ENCODE results near the gene SP6.

The SP6 gene

DNA sequence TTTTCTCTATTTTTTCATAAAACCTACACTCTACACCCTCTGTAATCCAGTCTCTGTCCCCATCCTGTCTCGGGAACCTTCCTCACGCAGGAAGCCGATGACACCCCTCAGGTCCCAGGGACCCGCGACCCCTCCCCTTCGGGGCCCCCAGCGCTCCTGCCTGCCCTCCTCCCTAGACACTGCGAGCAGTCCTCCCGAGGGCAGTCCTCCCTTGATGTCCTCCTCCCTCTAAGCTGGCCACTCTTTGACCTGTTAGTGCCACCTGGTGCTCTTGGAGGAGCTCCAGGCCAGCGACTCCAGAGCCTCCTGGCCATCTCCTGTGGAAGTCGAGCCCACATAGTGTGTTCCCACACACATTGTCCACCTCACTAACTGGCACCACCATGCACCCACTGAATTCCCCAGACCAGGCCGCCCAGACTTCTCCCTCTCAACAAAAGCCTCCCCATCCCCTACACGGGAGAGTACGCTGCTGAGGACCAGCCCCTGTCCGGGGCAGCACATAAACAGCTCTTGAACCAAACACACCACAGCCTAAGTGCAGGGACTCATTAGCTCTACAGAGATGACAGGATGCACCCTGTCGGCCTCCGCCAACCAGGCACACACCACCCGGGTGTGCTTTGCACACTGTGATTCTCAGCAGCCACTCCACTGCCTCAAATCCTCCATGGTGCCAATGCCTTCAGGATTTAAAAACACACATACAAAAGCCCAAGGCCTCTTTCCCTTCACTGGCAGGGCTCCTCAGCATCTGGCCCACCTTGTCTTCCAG, 38.6 kb downstream of the SP6 start:
- no peak for DNase-seq (ENCODE audit: low spot score)

DNA sequence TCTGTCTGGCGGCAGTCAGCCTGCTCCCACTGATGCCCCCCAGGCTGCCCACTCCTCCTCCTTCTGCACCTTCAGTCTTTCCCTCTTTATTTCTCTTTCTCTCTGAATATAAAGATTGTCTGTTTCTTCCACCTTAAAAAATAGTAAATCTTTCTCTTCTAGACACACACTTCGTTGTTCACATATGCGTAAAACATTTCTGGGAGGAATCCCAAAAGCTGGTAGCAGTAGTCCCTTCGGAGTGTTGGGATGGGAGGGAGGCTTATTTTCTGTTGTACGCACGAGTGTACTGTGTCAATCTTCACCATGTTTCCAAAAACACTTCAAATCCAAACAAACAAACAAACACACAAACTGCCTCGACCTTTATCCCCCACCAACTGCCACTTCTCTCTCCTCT, 39.3 kb downstream of the SP6 start:
- DNase-seq (ENCODE audit: low spot score), result no peak

DNA sequence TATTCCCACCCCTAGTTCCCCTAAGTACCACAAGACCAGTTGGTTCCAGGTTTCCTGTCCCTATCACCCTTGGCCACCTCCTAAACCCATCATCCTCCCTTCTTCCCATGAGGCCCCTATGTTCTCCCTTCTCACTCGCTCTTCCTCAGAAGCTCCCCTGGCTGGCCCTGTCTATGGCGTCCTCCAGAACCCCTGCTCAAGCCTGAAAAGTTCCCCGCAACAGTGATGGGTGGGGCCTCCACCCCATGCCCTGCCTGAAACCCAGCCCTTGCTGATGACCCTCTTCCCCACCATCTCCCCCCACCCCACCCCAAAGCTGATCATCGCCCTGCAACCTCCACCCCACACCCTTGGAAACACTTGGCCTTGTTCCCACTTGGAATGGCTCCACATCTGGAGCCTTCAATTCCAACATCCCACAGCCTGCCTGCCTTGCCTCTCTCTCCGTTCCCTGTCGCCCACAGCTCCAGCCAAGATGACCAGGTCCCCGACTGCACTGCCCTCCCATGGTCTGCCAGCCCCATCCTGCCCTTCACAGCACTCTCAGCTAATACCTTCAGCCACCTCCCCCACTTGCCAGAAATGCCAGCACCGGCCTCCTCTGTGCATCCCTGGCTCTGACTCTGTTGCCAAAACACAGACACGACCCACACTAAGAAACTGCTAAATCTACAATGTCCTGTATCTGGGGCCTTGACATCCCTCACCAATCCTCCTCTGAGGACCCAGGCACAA, 39.9 kb downstream of the SP6 start:
- no peak for DNase-seq (ENCODE audit: low spot score)

DNA sequence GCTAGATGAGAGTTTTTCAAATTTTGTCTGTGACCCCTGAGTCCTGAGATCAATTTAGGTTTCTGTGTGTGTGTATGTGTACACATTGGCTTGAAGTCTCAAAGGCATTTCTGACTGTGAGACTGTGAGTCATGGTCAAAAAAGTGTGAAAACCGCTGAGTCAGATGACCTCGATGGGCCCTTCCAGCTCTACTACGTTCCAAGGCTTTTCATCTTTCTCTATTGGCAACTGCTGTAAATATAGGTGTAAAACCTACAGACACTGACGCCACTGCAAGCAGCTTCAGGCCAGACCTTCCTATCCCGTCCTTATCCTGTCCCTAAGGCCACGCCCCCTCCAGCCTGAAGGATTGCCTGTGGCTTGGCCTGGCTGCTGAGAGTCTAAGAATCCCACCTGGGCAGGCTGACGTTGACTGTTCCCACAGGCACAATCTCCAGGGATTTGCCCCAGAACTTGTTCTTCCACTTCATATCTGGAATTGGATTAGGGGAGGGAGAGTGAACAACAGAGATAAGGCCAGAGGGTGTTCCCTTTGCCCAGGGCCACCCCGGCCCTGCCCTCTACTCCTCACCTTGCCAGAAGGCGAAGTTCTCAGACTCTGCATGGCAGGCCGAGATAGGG, 40.7 kb downstream of the SP6 start:
- DNase-seq (ENCODE audit: low spot score), result no peak

DNA sequence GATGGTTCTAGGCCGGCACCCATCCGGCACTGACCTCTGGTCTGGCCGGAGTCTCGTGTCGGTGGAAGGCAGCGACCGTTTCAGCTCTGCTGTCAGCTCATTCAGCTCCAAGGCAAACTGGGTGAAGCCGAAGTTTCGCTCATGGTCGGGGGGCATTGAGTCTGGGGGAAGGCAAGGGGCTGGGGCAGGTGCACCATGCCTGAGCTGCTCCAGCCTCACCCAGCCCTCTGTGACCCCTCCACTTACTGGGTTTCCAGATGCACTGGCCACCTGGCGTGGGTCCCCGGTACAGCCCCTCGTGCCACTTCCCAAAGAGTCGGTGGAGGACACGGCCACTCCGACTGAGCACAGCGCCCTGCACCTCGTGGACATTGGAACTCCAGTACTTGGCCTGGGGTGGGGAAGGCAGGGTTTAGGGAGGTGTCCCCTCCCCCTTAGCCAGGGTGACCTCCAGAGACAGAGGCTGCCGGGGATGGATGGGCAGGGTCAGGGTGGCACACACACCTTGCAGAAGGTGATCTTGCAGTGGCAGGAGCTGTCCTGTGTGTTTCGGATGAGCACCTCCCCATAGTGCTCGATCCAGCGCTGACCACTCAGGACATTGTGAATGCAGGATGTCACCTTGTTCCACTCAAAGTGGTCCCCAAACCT, 42.0 kb downstream of the SP6 start:
- no peak for DNase-seq (ENCODE audit: low spot score)

DNA sequence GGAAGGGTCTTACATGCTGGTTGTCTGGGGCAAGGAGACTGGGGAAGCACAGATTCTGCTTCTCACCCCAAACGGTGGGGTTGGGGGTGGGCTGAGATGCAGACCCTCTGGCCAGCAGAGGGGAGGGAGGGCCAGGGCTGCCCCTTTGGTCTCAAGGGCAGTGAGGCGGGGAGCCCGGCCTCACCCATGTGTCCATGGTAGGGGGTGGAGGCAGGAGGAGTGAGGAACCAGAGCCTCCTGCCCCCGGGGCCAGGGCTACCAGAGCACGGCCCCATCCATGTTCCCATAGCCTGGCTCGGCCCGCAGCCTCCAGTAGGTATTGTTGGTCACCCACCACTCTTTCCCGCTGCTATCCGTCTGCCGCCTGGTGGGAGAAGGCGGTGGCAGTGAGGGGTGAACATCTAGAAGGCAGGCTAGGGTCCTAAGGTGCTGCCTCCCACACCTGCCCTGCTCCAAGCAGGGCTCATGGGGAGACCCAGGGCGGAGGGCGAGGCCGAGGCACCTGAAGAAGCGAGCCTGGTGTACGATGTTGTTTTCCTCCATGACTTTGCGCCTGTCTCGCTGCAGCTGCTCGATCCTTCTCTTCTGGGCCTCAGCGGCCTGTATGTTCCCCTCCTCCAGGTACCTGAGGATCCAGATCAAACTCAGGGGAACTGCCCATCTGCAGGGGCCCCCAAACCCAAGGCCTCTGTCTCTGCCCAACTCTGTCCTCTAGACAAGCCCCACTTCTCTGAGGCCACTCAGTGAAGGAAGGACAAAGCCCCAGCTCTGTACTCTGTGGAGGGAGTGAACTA, 42.7 kb downstream of the SP6 start:
- DNase-seq (ENCODE audit: low spot score), result no peak

DNA sequence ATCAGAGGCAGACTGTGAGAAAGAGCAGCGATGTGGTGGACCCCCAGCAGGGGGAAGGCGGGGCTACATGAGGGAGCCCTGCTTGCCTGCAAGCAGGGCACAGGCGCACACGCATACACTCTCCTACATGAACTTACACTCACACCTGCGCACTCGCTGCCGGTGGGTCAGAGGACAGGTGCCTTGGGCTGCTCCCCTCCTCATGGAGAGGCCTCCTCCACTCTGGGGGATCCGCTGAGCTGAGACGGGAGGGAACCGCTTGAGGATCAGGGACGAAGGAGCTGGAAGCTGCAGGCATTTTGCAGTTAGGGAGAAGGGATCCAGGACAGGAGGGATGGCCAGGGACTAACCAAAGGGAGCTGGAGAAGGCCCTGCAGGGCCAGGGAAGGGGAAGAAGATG, 43.5 kb downstream of the SP6 start:
- no peak for DNase-seq (ENCODE audit: low spot score)

DNA sequence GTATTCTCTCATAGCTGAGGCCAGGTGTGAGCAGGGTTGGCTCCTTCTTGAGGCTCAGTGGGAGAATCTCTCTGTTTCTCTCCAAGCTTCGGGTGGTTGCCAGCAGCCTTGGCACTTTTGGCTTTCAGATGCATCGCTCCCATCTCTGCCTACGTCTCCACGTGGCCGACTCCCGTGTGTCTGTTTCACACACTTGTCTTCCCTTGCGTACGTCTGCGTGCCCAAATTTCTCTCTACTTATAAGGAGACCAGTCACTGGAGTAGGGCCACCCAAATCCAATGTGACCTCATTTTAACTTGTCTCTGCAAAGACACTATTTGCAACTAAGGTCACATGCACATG, 44.1 kb downstream of the SP6 start:
- DNase-seq (ENCODE audit: low spot score), result no peak

DNA sequence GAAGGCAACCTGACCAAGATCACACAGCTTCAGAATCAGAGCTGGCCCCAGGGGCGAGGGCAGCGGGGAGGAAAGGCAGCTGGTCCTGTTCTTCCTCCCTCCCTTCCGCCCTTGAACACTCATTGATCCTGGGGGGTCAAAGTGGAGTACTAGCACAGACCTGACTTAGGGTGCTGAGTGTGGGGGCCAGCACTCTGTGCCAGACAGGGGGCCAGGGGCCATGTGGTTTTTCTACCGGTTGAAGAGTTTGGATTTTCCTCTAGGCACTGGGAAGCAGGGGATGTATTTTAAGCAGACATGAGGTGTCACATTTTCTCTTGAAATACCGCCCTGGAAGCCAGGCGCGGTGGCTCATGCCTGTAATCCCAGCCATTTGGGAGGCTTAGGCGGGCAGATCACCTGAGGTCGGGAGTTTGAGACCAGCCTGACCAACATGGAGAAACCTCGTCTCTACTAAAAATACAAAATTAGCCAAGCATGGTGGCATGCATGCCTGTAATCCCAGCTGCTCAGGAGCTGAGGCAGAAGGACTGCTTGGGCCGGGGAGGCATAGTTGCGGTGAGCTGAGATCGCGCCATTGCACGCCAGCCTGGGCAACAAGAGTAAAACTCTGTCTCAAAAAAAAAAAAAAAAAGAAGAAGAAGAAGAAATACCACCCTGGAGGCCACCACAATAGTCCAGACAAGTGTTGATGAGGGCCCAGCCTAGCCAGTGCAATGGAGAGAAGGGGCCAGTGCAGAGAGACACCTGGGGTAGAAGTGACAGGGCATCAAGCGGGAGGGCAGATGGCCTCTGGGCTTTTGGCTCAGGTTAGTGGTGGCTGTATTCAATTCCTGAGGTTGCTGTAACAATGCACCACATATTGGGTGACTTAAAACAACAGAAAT, 44.7 kb downstream of the SP6 start:
- DNase-seq (ENCODE audit: low spot score), result no peak

DNA sequence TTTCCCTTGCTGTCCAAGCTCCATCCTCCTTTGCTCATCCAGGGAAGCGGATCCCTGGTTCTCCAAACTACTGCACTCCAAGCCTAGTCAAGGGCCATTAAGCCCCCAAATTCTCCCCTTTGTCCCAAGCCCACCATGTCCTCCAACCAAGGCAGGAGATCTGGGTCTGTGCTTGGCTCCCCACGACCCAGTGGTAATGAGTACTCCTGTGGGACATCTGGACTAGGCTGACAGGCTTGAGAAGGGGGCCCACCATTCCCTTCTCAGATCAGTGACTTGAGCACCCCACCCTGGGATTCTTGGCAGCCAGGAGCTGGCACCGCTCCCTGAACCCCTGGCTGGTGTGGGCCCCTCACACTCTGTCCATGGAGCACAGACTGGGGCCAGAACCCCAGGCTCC, 46.5 kb downstream of the SP6 start:
- DNase-seq (ENCODE audit: low spot score), result no peak

DNA sequence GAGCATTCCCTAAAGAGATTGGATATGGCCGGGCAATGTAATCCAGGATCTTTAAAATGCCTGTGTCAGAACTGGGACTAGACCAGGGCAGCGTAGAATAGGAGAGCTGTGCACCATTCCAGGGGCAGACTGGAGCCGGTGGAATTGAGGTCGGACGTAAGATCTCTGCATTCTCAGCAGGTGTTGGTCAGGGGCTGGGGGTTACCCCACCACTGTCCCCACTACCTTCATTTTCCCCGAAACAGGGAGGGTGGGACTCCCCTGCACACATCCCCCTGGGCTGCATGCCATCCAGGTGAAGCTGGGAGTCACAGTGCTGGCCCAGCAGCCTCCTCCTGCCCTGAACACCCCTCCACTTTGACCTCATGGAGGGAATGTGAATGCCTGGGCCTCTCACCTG, 47.2 kb downstream of the SP6 start:
- no peak for DNase-seq (ENCODE audit: low spot score)

DNA sequence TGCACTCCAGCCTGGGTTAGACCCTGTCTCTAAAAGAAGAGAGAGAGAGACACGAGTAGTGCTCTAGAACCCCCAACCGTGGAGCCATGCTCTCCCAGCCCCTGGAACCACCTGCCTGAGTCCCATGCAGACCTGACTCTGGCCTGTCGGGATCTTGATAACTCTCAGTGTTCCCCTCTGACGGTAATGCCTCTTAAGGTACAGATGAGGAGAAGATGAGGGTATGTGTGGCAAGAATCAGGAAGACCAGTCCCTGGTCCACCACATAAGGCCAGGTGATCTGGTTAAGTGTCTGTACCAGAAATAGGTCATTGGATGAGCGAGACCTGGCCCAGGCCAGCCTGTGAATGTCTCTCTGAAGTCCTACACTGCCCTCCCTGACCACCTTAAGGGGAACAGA, 47.8 kb downstream of the SP6 start:
- DNase-seq (ENCODE audit: low spot score), result no peak

DNA sequence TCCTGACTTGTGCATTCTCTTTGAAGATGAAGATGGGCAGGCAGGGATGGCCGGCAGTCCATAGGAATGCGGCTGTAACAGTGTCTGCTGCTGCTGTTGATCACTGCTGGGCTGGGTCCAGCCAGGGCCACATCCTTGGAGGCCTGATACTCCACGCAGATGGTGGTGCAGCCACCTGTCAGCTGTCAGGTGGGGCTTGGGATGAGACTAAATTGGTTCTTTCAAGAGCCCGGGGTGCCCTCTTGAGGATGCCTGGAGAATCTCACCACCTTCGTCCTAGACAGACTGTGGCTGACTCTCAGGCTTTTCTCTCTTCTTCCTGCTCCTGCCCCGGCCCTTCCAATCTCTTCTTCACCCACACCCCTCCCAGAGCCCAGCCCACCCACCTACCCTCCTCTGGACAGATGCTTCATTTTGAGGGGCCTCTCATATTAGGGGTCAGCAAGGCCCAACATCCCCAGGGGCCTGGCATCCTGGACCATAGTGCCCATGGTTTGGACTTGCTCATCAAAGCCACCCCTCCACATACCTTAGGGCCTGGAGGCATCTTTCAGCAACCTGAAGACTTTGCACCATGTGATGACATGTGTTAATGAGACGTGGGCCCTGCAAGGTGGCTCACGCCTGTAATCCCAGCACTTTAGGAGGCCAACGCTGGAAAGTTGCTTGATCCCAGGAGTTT, 48.5 kb downstream of the SP6 start:
- peak; percentile 76 for DNase-seq (ENCODE audit: low spot score)

DNA sequence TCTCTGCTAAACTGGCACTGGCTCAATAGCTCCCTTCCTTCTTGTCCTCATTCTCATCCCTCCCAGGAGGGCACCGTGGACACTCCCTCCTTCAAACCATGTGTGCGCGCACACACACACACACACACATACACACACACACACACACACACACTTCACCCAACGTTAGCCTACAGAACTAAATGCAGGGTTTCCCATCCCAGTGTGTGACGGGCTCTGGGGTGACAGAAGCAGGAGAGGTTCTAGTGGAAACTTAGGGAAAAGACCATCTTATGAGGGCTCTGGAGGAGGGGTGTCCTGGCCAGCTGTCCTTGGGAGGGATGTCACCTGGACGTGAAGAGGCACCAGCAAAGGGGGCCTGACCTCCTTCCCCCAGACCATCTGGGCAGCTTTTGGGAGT, 49.1 kb downstream of the SP6 start:
- DNase-seq (ENCODE audit: low spot score), result no peak

DNA sequence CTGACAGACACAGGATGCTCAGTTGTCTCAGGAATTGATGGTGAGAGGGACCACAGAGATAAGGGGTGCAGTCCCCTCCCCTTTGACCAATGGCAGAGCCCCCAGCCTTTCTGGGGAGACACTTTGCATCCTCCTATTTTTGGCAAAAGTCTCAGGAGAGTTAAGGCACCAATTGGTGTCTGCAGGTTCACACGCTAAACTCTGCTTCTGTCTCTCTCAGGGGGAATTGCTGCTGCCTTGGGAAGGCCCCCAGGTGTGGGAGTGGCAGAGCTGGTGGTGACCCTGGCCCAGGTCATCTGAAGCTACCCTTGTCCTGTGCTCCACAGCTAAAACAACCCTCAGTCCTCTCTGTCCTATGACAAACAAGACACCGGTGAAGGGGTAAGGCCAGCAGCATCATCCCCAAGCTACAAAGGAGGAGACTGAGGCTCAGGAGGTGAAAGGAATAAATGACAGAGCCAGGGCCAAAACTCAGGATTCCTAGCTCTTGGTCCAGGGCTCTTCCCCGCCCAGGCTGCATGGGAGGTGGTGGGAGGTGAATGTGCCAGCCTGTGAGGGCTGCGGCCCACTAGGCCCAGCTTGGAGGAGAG, 49.7 kb downstream of the SP6 start:
- DNase-seq (ENCODE audit: low spot score), result no peak

DNA sequence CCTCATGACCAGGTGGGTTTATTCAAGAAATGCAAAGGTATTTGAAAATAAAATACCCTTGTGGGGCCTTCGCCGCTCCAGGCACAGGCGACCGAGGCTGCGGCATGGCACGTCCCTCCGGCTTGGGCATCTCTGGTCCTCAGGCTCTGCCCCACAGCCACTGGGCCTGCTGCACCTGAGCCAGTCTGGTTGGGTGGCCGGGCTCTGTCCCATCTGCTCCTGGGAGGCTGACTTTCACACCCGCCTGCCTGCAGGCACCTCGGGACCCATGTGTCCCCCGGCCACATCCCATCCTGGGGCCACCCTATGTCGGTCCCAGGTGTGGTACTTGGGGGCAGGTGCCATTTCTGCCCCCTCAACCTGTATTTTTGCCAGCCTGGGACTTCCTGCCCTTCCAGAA, 50.3 kb downstream of the SP6 start:
- no peak for DNase-seq (ENCODE audit: low spot score)

DNA sequence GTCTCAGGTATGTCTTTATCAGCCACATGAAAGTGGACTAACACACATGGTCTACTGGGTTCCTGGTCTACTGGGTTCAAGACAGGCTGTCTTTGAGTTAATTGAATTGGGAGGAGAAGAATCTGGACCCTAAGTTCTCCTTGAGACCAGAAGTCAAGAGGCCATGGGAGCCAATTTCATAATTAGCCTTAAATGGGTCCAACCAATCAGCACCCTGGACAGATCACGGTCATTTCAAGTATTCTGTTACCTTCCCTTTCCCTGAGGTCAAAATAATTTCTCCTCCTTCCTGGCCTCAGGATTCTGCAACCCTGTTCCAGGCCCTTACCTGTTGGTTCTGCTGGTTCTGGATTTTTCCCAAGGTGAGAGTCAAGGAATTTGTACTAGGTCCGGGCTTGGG, 53.2 kb downstream of the SP6 start:
- no peak for DNase-seq (ENCODE audit: low spot score)

Measured in SK-N-DZ (cell line).